GM12891 (cell line): ENCODE data around the gene MAIP1. TPM values are rescaled to one million over a fixed set of nuclear protein-coding genes. Genes with fewer than 3 reads are reported as not detected.
A peak's percentile ranks its signal among the peaks of the same experiment; 100 is the strongest.
"Not testable (repeated sequence)": the region's sequence is repeated elsewhere in the genome, so short reads cannot be mapped to it uniquely, and the experiment has no call there.

Experiments used
- DNase-seq: peaks from one replicate; pipeline ENCODE4 v3.0.0; 2011; ENCODE audit warnings: low spot score; ENCODE audit not compliant: insufficient read length
- FAIRE-seq: peaks from 2 replicates; lab custom pipeline; 2011; peaks lifted over from hg19 to GRCh38; lab: Jason Lieb, UNC
- PAX5 ChIP-seq: IDR thresholded peaks from 2 replicates; pipeline ENCODE4 v1.6.1; 2011; ENCODE audit warnings: low read length, moderate library complexity, mild to moderate bottlenecking; ENCODE audit not compliant: insufficient read depth, severe bottlenecking
- POLR2A ChIP-seq: IDR thresholded peaks from 2 replicates; pipeline ENCODE4 v1.6.1; 2011; ENCODE audit warnings: low read depth, low read length, control low read depth
- POLR2AphosphoS5 ChIP-seq: IDR thresholded peaks from 2 replicates; pipeline ENCODE4 v1.6.1; 2011; ENCODE audit warnings: low read depth, low read length, control low read depth
- POU2F2 ChIP-seq: IDR thresholded peaks from 2 replicates; pipeline ENCODE4 v1.6.1; 2011; ENCODE audit warnings: low read depth, mild to moderate bottlenecking, control low read depth, low read length, moderate library complexity
- SPI1 ChIP-seq: IDR thresholded peaks from 2 replicates; pipeline ENCODE4 v1.6.1; 2011; ENCODE audit warnings: low read depth, low read length, control low read depth
- TAF1 ChIP-seq: IDR thresholded peaks from 2 replicates; pipeline ENCODE4 v1.6.1; 2011; ENCODE audit warnings: low read depth, low read length, control low read depth
- polyA plus RNA-seq: library from polyadenylated mRNA; unstranded; fragments of >200 nt; gene quantifications from one replicate; pipeline ENCODE4 v1.2.1, GENCODE V29; 2012; ENCODE audit warnings: low read depth, missing spikeins, inconsistent platforms; ENCODE audit not compliant: missing spikeins

MAIP1 gene
- polyA plus RNA-seq = 18.7 TPM

GRCh38 chr2:199955339-199956061 is at the start of gene MAIP1, which contains the start of gene TYW5:
TSS of gene MAIP1 (plus strand) at chr2:199955582. CDS start at chr2:199955799, 217 bp downstream.
TSS of gene TYW5 (minus strand) at chr2:199955491. CDS start at chr2:199955470, 21 bp downstream.
- TF ChIP-seq TAF1 (peak; percentile 86), PAX5 (no peak), POLR2AphosphoS5 (peak; percentile 92), POLR2A (peak; percentile 90), POU2F2 (peak; percentile 60; the same call in 1 of the 2 replicates)
- DNase-seq (peak; percentile 71), FAIRE-seq (peak; percentile 84)

- TF ChIP-seq POLR2A (no peak), SPI1 (0 out of 2 replicates have a peak, but pooled peaks have one; percentile 0)
- FAIRE-seq (no peak), DNase-seq (no peak)
Measured at GRCh38 chr2:199907008-199907714, 48.2 kb upstream of the MAIP1 start.

- TF ChIP-seq TAF1 = no peak
- no peak for TF ChIP-seq POLR2AphosphoS5
- no peak for TF ChIP-seq PAX5
- no peak for TF ChIP-seq POU2F2
- TF ChIP-seq POLR2A = no peak
- no peak for TF ChIP-seq SPI1
- DNase-seq (no peak), FAIRE-seq (no peak)
Measured at GRCh38 chr2:199910338-199911051, 44.9 kb upstream of the MAIP1 start.

GRCh38 chr2:199911052-199911876 is 44.1 kb upstream of the MAIP1 start, which contains the start of gene C2orf69:
TSS of gene C2orf69 (plus strand) at chr2:199911293. CDS start at chr2:199911439, 146 bp downstream.
- FAIRE-seq (peak; percentile 99), DNase-seq (peak; percentile 75)
- no peak; the same call in 1 of the 2 replicates for TF ChIP-seq POU2F2
- peak; percentile 18; the same call in 1 of the 2 replicates for TF ChIP-seq TAF1
- peak; percentile 64 for TF ChIP-seq POLR2A
- TF ChIP-seq PAX5 = no peak
- TF ChIP-seq POLR2AphosphoS5 = peak; percentile 54; the same call in 1 of the 2 replicates
- TF ChIP-seq SPI1 = peak; percentile 16; the same call in 1 of the 2 replicates

- DNase-seq (no peak), FAIRE-seq (no peak)
- TF ChIP-seq SPI1 (no peak), POLR2A (no peak), TAF1 (no peak), POU2F2 (no peak), PAX5 (no peak), POLR2AphosphoS5 (no peak)
Measured at GRCh38 chr2:199911877-199912161, 43.6 kb upstream of the MAIP1 start.

- not testable (repeated sequence) for DNase-seq
- peak; percentile 5 for FAIRE-seq
Measured at GRCh38 chr2:199912553-199913114, 42.7 kb upstream of the MAIP1 start.

GRCh38 chr2:199914372-199914958 is 40.9 kb upstream of the MAIP1 start:
- FAIRE-seq (no peak), DNase-seq (no peak)
- TF ChIP-seq TAF1 (no peak), POU2F2 (no peak), POLR2A (no peak), SPI1 (no peak), POLR2AphosphoS5 (no peak), PAX5 (no peak)

GRCh38 chr2:199916980-199917379 is 38.4 kb upstream of the MAIP1 start:
- TF ChIP-seq TAF1 (no peak), POLR2AphosphoS5 (no peak), PAX5 (no peak), POLR2A (no peak), SPI1 (no peak), POU2F2 (no peak)
- FAIRE-seq = no peak
- no peak for DNase-seq

- DNase-seq (no peak), FAIRE-seq (no peak)
- TF ChIP-seq POLR2AphosphoS5 = no peak
- TF ChIP-seq SPI1 = 0 out of 2 replicates have a peak, but pooled peaks have one; percentile 25
Measured at GRCh38 chr2:199922856-199923255, 32.5 kb upstream of the MAIP1 start.
